ENCODE data around the gene COL18A1. TPM values are rescaled to one million over a fixed set of nuclear protein-coding genes. Genes with fewer than 3 reads are reported as not detected.

COL18A1 gene
- total and polyA plus RNA-seq, 11 donors, result 31.7 to 109 (median 59.0) TPM

DNA sequence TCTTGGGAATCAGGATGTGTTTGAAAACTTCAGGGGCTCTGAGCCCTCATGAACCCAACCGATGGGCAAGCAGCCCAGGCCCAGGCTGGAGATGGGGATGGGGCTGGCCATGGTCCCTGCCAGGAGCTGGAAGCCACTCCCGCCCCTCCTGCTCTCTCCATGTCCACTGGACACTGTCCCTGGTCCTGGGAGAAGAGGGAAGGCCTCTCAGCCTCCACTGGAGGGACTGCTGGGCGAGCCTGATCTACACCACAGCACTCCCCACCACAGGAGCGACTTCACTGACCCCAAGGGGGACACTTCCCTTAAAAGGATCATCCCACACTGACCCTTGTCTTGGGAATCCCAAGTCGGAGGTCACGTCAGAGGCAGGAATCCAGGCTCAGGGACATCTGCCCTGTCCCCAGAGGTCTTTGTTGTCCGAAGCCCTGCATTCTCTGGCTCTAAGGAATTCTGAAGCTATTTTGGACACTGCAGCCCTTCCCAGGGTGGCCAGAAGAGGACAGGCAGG, 16.9 kb upstream of the COL18A1 start:
- Histone ChIP-seq H3K27me3 (no peaks in the 10 kb centered on the region), H3K36me3 (no peaks in the 10 kb centered on the region), H3K4me3 (no peak overlapping the region), H3K27ac (peak overlapping the region in 7 of 12 donors; percentile 20 to 60 (median 43)), H3K4me1 (peaks cover 0 to 21% (median 17%) of the 10 kb centered on the region in 12 donors), H3K9me3 (no peaks in the 10 kb centered on the region)
- ATAC-seq, result peak; percentile 33 to 71 (median 62)
- TF ChIP-seq, protein P1, sequence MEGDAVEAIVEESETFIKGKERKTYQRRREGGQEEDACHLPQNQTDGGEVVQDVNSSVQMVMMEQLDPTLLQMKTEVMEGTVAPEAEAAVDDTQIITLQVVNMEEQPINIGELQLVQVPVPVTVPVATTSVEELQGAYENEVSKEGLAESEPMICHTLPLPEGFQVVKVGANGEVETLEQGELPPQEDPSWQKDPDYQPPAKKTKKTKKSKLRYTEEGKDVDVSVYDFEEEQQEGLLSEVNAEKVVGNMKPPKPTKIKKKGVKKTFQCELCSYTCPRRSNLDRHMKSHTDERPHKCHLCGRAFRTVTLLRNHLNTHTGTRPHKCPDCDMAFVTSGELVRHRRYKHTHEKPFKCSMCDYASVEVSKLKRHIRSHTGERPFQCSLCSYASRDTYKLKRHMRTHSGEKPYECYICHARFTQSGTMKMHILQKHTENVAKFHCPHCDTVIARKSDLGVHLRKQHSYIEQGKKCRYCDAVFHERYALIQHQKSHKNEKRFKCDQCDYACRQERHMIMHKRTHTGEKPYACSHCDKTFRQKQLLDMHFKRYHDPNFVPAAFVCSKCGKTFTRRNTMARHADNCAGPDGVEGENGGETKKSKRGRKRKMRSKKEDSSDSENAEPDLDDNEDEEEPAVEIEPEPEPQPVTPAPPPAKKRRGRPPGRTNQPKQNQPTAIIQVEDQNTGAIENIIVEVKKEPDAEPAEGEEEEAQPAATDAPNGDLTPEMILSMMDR (IDR thresholded peaks at IDR 0.05), result peak in 1 of 12 donors; percentile 17
- TF ChIP-seq POLR2A (IDR thresholded peaks at IDR 0.05), result no peak
- intact Hi-C loops (cut with DNase I), result loop anchor here in 7 of 10 donors (2.0 to 10.0 kb wide), 4 partner anchors 47 to 96 kb away; no protein-coding TSS in a partner anchor
- WGBS, 4 donors, result 58 to 81% (median 74%) methylated on average over 4 to 7 of the region's 7 CpGs
- peak; percentile 55 to 69 (median 60) for DNase-seq

DNA sequence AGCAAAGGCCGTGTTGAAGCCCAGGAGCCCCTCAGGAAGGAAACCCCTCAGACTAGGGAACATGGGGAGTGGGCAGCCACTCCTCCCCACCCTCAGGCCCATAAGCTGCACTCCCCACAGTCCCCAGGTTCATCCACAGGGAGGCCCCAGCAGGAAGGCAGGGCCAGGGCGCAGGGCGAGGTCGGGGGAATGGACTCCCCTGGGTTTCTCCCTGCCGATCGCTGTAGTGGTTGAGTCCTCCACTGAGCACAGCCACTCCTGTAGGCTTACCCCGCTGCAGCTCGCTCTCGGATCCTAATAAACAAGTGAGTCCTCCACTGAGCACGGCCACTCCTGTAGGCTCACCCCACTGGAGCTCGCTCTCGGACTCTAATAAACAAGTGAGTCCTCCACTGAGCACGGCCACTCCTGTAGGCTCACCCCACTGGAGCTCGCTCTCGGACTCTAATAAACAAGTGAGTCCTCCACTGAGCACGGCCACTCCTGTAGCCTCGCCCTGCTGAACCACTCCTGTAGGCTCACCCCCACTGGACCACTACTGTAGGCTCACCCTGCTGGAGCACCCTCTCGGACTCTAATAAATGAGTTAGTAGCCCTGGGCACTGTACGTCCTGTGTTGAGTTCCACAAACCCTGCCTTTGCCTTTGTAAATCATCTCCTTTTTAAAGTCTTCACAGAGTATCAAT, 16.2 kb upstream of the COL18A1 start:
- peak overlapping the region in 3 of 12 donors; percentile 24 to 53 (median 42) for H3K27ac ChIP-seq
- DNase-seq, result peak in 3 of 5 donors; percentile 8 to 15 (median 13)
- TF ChIP-seq, protein P1 (IDR thresholded peaks at IDR 0.05), result no peak
- no peak for TF ChIP-seq POLR2A (IDR thresholded peaks at IDR 0.05)
- intact Hi-C loops (cut with DNase I), result loop anchor here in 7 of 10 donors (2.0 to 10.0 kb wide), 4 partner anchors 46 to 96 kb away; no protein-coding TSS in a partner anchor
- WGBS, 4 donors, result 86 to 93% (median 90%) methylated on average over 18 to 19 of the region's 19 CpGs
- H3K9me3 ChIP-seq, result no peaks in the 10 kb centered on the region
- H3K4me1 ChIP-seq, result peaks cover 0 to 21% (median 17%) of the 10 kb centered on the region in 12 donors
- H3K27me3 ChIP-seq, result no peaks in the 10 kb centered on the region
- no peak for ATAC-seq
- H3K4me3 ChIP-seq, result no peak overlapping the region
- H3K36me3 ChIP-seq, result no peaks in the 10 kb centered on the region

DNA sequence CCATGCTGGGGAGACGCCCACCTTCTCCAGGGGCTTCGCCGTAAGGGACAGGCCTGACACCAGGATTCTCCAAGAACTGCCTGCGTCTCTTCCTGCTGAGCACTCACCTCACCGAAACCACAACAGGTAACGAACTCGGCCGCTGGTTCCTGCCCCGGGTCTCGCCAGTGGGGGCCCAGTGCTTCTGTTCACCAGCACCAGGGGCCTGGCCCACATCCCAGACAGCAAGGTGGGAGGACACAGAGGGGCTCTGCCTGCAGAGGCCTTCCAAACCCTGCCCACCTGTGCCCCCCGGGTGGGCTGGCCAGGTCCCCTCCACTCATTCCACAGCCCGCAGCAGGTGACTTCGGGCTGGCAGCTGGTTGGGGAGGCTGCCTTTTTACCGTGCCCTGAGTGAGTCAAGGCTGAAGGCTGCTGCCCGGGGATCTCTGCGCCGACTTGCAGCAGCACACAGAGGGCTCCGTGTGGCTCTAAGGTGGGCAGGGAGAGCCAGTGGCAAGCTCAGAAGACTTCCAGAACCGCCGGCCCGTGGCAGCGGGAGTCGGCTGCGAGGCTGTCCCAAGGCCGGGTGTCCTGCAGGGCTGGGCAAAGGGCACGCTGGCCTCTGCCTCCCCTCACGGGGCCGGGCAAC, 14.7 kb upstream of the COL18A1 start:
- TF ChIP-seq POLR2A (IDR thresholded peaks at IDR 0.05), result no peak
- TF ChIP-seq, protein P1 (IDR thresholded peaks at IDR 0.05), result no peak
- Histone ChIP-seq H3K27ac (no peak overlapping the region), H3K4me3 (no peak overlapping the region), H3K4me1 (peaks cover 0 to 21% (median 17%) of the 10 kb centered on the region in 12 donors), H3K9me3 (no peaks in the 10 kb centered on the region), H3K27me3 (no peaks in the 10 kb centered on the region), H3K36me3 (no peaks in the 10 kb centered on the region)
- ATAC-seq (no peak), DNase-seq (peak in 4 of 5 donors; percentile 14 to 43 (median 18))
- intact Hi-C loops (cut with DNase I), result loop anchor here in 1 of 10 donors (5.0 kb wide), 1 partner anchor 42 kb away; no protein-coding TSS in a partner anchor
- WGBS, 4 donors, result 88 to 93% (median 91%) methylated on average over 17 to 28 of the region's 28 CpGs
